Bronchial epithelial cell (primary cell): Measurements from ENCODE around the gene BTNL8. TPM values are rescaled to one million over a fixed set of nuclear protein-coding genes. Genes with fewer than 3 reads are reported as not detected.
"Not testable (repeated sequence)": the region's sequence is repeated elsewhere in the genome, so short reads cannot be mapped to it uniquely, and the experiment has no call there.

Experiments
- DNase-seq: peaks from one replicate; pipeline ENCODE4 v3.0.0-alpha.2; 2010; ENCODE audit warnings: low read depth
- FAIRE-seq: peaks from 2 replicates; lab custom pipeline; 2011; peaks lifted over from hg19 to GRCh38; lab: Jason Lieb, UNC
- H3K27me3 ChIP-seq: 2 replicates; pipeline ENCODE4 v1.5.1; 2011; ENCODE audit warnings: low read length; ENCODE audit not compliant: control insufficient read depth, insufficient read depth
- H3K36me3 ChIP-seq: 2 replicates; pipeline ENCODE4 v1.5.1; 2011; ENCODE audit warnings: low read length; ENCODE audit not compliant: control insufficient read depth, insufficient read depth
- H3K4me3 ChIP-seq: 2 replicates; pipeline ENCODE4 v1.5.1; 2011; ENCODE audit warnings: mild to moderate bottlenecking, low read depth, low read length, control low read depth
- CTCF ChIP-seq: IDR thresholded peaks from 2 replicates; pipeline ENCODE4 v1.5.1; 2011; ENCODE audit warnings: mild to moderate bottlenecking, moderate library complexity, low read length, control low read depth, inconsistent platforms; ENCODE audit not compliant: insufficient read depth, severe bottlenecking
- total RNA-seq: library from RNA; depleted of rRNA; stranded (reverse); fragments of >200 nt; gene quantifications from 2 replicates; pipeline ENCODE4 v1.2.1, GENCODE V29; 2014

BTNL8 gene
- total RNA-seq, 1 donor from 2014 or later: not detected

- no peak for TF ChIP-seq CTCF
- no peaks in the 10 kb centered on the region for H3K36me3 ChIP-seq
- H3K4me3 ChIP-seq: no peak overlapping the region
Observed at GRCh38 chr5:180889381-180889780, 9.6 kb upstream of the BTNL8 start.

DNA sequence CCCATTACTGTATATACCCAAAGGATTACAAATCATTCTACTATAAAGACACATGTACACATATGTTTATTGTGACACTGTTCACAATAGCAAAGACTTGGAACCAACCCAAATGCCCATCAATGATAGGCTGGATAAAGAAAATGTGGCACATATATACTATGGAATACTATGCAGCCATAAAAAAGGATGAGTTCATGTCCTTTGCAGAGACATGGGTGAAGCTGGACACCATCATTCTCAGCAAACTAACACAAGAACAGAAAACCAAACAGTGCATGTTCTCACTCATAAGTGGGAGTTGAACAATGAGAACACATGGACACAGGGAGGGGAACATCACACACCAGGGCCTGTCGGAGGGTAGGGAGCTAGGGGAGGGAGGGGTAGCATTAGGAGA is 3.6 kb upstream of the BTNL8 start:
- DNase-seq, H3K36me3 ChIP-seq: not testable (repeated sequence)

More at GRCh38 chr5:180889381-180889780, 9.6 kb upstream of the BTNL8 start:
- DNase-seq (no peak), FAIRE-seq (no peak)
- no peaks in the 10 kb centered on the region for H3K27me3 ChIP-seq

DNA sequence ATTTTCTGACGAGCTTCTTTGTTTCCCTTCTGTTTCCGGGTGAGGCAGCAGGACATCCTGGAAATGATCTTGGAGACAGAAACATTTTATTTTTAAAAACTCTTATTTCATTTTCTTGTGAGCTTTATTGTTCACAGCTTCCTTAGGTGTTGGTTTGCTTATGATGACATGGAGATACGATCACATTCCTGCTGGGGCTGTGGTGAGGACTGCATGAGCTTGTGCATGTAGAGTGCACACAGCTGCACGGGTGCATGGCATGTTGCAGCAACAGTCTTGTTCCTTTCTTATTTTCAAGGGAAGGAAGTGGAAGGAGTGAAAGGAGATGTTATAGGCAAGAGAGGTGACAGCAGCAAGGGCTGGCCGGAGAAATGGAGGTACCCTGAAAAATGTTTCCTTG is 1.2 kb downstream of the BTNL8 start:
- no peak for DNase-seq
- no peaks in the 10 kb centered on the region for H3K36me3 ChIP-seq
- TF ChIP-seq CTCF: no peak
- H3K4me3 ChIP-seq: no peak overlapping the region
- H3K27me3 ChIP-seq: no peaks in the 10 kb centered on the region
- FAIRE-seq: no peak

More for the DNA sequence above, 3.6 kb upstream of the BTNL8 start:
- not testable (repeated sequence) for FAIRE-seq, H3K27me3 ChIP-seq, H3K4me3 ChIP-seq

GRCh38 chr5:180901319-180902009 is 2.5 kb downstream of the BTNL8 start:
- DNase-seq (no peak), FAIRE-seq (no peak)
- Histone ChIP-seq H3K36me3 (no peaks in the 10 kb centered on the region), H3K27me3 (no peaks in the 10 kb centered on the region), H3K4me3 (no peak overlapping the region)
- no peak for TF ChIP-seq CTCF

- FAIRE-seq: no peak
- no peak overlapping the region for H3K4me3 ChIP-seq
- no peaks in the 10 kb centered on the region for H3K36me3 ChIP-seq
- TF ChIP-seq CTCF: no peak
- DNase-seq: no peak
- no peaks in the 10 kb centered on the region for H3K27me3 ChIP-seq
Observed at GRCh38 chr5:180908400-180908799, 9.4 kb downstream of the BTNL8 start.

GRCh38 chr5:180908998-180909731 is 10.2 kb downstream of the BTNL8 start:
- Histone ChIP-seq H3K4me3 (no peak overlapping the region), H3K36me3 (no peaks in the 10 kb centered on the region), H3K27me3 (no peaks in the 10 kb centered on the region)
- FAIRE-seq: no peak
- no peak for TF ChIP-seq CTCF
- no peak for DNase-seq
